LNCaP clone FGC (cell line): Measurements from ENCODE around the gene PTPRG.

Experiments
- DNase-seq: peaks from one replicate; pipeline ENCODE4 v3.0.0-alpha.2; 2011; ENCODE audit warnings: low read depth
- H3K4me3 ChIP-seq: 2 replicates; pipeline ENCODE4 v1.5.1; 2011; ENCODE audit warnings: mild to moderate bottlenecking, low read depth, low read length, control low read depth
- TF ChIP-seq, protein P1 (sequence below): IDR thresholded peaks from 2 replicates; pipeline ENCODE4 v1.5.1; 2012; ENCODE audit warnings: mild to moderate bottlenecking; ENCODE audit not compliant: control insufficient read depth, insufficient read depth; ENCODE audit errors: extremely low read depth

The PTPRG gene

DNA sequence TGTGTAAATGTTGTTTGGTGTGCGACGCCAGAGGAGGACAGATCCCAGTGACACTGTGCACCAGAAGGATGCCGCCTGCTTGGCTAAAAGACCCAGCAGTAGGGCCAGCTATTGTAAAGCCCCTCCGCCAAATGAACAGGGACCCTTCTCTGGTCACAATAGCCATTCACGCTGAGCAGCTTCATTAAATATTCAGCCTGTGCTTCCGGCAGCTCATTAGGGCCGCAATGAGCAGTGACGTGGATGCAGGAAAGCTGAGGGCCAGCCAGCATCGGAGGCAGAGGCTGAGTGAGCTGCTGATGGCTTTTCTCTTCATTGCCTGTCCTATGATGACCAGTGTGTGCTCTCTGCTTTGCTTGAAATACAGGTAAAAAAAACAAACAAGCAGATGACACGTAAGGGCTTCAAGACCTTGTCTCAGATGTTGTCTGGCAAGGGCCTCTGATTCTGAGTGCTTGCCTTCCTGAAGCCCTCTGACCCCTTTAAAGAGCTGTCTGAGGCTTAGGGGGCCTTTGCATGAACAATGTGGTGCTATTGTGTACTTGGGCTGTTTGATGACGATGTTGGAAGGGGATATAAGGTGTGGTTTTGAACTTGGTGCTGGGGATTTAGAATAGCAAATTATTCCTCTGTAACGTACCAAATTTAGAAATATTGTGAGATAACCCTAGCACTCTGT is 681.6 kb downstream of the PTPRG start:
- TF ChIP-seq, protein P1, sequence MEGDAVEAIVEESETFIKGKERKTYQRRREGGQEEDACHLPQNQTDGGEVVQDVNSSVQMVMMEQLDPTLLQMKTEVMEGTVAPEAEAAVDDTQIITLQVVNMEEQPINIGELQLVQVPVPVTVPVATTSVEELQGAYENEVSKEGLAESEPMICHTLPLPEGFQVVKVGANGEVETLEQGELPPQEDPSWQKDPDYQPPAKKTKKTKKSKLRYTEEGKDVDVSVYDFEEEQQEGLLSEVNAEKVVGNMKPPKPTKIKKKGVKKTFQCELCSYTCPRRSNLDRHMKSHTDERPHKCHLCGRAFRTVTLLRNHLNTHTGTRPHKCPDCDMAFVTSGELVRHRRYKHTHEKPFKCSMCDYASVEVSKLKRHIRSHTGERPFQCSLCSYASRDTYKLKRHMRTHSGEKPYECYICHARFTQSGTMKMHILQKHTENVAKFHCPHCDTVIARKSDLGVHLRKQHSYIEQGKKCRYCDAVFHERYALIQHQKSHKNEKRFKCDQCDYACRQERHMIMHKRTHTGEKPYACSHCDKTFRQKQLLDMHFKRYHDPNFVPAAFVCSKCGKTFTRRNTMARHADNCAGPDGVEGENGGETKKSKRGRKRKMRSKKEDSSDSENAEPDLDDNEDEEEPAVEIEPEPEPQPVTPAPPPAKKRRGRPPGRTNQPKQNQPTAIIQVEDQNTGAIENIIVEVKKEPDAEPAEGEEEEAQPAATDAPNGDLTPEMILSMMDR, result no peak
- DNase-seq, result no peak
- H3K4me3 ChIP-seq, result no peak overlapping the region

DNA sequence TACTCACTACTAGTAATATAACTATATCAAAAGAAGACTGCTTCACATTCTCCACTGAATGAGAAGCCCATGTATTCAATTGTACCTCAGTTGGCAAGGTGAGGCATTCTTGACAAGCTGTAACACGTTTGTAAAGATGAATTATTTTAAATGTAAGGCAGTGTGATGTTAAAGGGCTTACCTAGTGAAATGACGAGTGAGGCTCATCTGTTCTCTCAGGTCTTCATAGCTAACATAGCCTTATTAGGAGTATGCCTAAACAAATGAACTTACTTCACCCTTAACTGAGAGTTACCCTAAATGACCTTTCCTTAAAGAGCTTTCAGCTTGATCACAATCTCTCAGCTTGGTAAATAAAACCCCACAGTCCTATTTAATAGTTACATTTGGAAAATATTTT is 684.7 kb downstream of the PTPRG start:
- TF ChIP-seq, protein P1, result no peak
- no peak overlapping the region for H3K4me3 ChIP-seq
- peak; percentile 84 for DNase-seq

DNA sequence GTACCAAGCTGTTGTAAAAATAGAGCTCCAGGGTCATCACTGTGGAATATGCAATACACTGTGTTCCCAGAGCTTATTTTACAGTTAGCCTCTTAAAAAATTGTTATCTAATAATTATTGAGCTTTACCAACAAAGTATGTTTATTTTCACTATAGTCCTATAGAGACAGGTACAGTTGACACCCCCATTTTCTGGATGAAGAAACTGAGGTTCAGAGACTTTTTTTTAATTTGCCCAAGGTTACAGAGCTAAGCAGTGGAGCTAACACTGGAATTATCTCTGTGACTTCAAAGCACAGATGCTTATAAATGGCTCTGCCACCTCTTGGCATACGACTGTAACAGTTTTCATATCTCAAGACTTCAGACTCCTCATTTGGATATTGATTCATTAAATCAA is 685.6 kb downstream of the PTPRG start:
- no peak overlapping the region for H3K4me3 ChIP-seq
- DNase-seq, result no peak
- TF ChIP-seq, protein P1, result no peak

DNA sequence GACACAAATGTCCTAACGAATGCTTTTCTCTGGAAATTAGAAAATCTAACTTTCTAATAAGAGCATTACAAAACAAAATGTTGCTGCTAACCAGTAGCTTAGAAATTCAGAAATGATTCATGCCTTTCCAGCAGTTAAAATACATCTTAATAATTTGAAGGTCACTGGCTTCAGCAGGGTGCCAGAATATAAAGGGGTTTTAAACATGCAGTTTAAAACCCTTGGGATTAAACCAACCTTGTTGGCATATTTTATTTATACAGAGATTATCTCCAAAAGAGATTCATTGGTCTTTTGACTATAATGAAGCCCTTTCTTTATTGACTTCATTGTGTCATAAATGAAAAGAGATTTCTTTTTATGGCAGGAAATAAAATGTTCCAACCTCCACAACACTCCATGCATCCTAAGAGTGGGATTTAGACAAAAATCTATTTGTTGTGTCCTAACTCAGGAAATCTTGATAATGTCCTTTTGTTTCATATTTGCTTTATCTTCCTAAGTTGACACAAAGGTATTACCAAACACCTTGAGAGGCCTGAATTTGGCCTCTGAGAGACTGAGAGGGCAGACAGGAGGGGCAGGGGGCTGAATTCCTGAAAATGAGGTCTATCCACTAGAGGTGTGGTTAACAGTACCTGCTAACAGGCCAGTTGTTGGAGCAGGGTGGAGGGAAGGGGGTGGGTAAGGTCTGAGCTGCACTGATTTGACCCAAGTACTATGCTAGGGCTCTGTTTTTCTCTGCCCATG is 687.5 kb downstream of the PTPRG start:
- H3K4me3 ChIP-seq, result no peak overlapping the region
- TF ChIP-seq, protein P1, result no peak
- DNase-seq, result no peak

DNA sequence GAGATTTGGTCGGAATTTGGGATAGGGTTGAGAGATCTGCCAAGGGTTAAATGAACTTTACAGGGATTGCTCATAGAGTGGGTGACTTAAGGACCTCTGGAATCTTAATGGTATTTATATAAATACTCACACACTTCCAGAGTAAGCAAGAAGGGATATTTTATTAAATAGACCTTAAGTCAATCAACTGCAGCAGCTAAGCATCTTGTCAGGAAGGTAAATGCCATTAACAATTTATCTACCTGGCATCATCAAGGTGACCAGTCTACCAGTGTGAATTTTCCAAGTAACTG is 688.1 kb downstream of the PTPRG start:
- H3K4me3 ChIP-seq, result no peak overlapping the region
- DNase-seq, result no peak
- TF ChIP-seq, protein P1, result no peak

DNA sequence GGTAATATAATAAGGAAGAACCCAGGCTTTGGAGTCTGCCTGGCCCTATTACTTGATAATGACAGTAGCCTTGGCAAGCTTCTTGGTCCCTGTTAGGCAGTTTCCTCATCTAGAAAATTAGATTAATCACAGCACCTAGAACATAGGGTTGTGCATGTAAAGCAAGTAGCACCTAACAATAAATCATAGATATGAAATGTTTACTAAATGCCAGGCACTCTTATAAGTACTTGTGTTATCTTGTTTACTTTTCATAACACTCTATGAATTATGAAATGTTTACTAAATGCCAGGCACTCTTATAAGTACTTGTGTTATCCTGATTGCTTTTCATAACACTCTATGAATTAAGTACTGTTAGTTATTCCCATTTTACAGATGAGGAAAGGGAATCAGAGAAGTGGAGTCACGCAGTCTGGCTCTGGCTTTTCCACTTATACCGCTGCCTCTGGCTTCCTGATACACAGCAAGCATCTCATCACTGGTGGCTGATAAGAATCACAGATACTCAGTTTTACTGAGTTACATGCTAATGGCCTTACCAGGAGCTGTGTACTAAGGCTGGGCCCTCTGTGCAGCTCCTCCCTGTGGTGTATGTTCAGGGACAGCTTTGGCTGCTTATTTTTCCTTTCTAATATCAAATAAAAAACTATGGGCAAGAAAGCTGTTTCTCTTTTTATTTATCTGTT is 688.6 kb downstream of the PTPRG start:
- no peak overlapping the region for H3K4me3 ChIP-seq
- TF ChIP-seq, protein P1, result no peak
- peak; percentile 21 for DNase-seq
